ENCODE results near the gene ZNF462.

- no peak for TF ChIP-seq POLR2A (IDR thresholded peaks at IDR 0.05; ENCODE audit: low read depth, low read length)
- TF ChIP-seq CTCF (conservative IDR thresholded peaks at IDR 0.05; ENCODE audit: low read depth, low read length) = no peak
- no peak for TF ChIP-seq RFX5 (IDR thresholded peaks at IDR 0.05; ENCODE audit: low read depth, low read length)
- TF ChIP-seq USF2 (IDR thresholded peaks at IDR 0.05; ENCODE audit: low read depth, low read length) = no peak
- TF ChIP-seq CHD1 (IDR thresholded peaks at IDR 0.05; ENCODE audit: low read depth, low read length) = no peak
- TF ChIP-seq NFE2L2 (IDR thresholded peaks at IDR 0.05; ENCODE audit: low read depth, low read length) = no peak
- no peak for TF ChIP-seq RCOR1 (IDR thresholded peaks at IDR 0.05; ENCODE audit: insufficient replicate concordance, low read length)
- TF ChIP-seq SMC3 (IDR thresholded peaks at IDR 0.05; ENCODE audit: low read depth, low read length) = no peak
- no peak for TF ChIP-seq FOS (IDR thresholded peaks at IDR 0.05; ENCODE audit: low read depth, low read length)
- TF ChIP-seq RAD21 (IDR thresholded peaks at IDR 0.05; ENCODE audit: low read length) = no peak
- no peak for TF ChIP-seq ELK1 (IDR thresholded peaks at IDR 0.05; ENCODE audit: borderline replicate concordance, low read depth, low read length)
- no peak for TF ChIP-seq MAFK (IDR thresholded peaks at IDR 0.05; ENCODE audit: low read depth, low read length)
- no peak for TF ChIP-seq MXI1 (IDR thresholded peaks at IDR 0.05; ENCODE audit: borderline replicate concordance, low read depth, low read length)
These were observed 69.7 kb downstream of the ZNF462 start for GRCh38 chr9:106932675-106933074.
